ENCODE results near the gene RASSF8.

The RASSF8 gene

GRCh38 chr12:25993901-25994651 is 35.6 kb downstream of the RASSF8 start:
- no peak for DNase-seq (ENCODE audit: low read depth in 3 of 3)

GRCh38 chr12:25994901-25995625 is 36.6 kb downstream of the RASSF8 start:
- no peak for DNase-seq (ENCODE audit: low read depth in 3 of 3)

GRCh38 chr12:25995906-25996305 is 37.4 kb downstream of the RASSF8 start:
- DNase-seq (ENCODE audit: low read depth in 3 of 3) = no peak

GRCh38 chr12:25996677-25997076 is 38.2 kb downstream of the RASSF8 start:
- no peak for DNase-seq (ENCODE audit: low read depth in 3 of 3)

- no peak for DNase-seq (ENCODE audit: low read depth in 3 of 3)
These were observed 38.9 kb downstream of the RASSF8 start for GRCh38 chr12:25997201-25997963.

GRCh38 chr12:26000898-26001297 is 42.4 kb downstream of the RASSF8 start:
- no peak for DNase-seq (ENCODE audit: low read depth in 3 of 3)

GRCh38 chr12:26001530-26001929 is 43.0 kb downstream of the RASSF8 start:
- DNase-seq (ENCODE audit: low read depth in 3 of 3) = no peak

- DNase-seq (ENCODE audit: low read depth in 3 of 3) = no peak
These were observed 44.6 kb downstream of the RASSF8 start for GRCh38 chr12:26003065-26003464.

- no peak for DNase-seq (ENCODE audit: low read depth in 3 of 3)
These were observed 49.1 kb downstream of the RASSF8 start for GRCh38 chr12:26007566-26007965.

- DNase-seq (ENCODE audit: low read depth in 3 of 3) = no peak
These were observed 51.1 kb downstream of the RASSF8 start for GRCh38 chr12:26009593-26009992.

GRCh38 chr12:26010293-26010821 is 51.9 kb downstream of the RASSF8 start:
- no peak for DNase-seq (ENCODE audit: low read depth in 3 of 3)

GRCh38 chr12:26011099-26011498 is 52.6 kb downstream of the RASSF8 start:
- DNase-seq (ENCODE audit: low read depth in 3 of 3) = no peak

GRCh38 chr12:26014085-26014484 is 55.6 kb downstream of the RASSF8 start:
- DNase-seq (ENCODE audit: low read depth in 3 of 3) = no peak

GRCh38 chr12:26016516-26016915 is 58.0 kb downstream of the RASSF8 start:
- no peak for DNase-seq (ENCODE audit: low read depth in 3 of 3)

GRCh38 chr12:26017484-26018211 is 59.2 kb downstream of the RASSF8 start:
- DNase-seq (ENCODE audit: low read depth in 3 of 3) = no peak

- DNase-seq (ENCODE audit: low read depth in 3 of 3) = no peak
These were observed 60.4 kb downstream of the RASSF8 start for GRCh38 chr12:26018926-26019325.

GRCh38 chr12:26021534-26021933 is 63.1 kb downstream of the RASSF8 start:
- DNase-seq (ENCODE audit: low read depth in 3 of 3) = no peak

- no peak for DNase-seq (ENCODE audit: low read depth in 3 of 3)
These were observed 63.6 kb downstream of the RASSF8 start for GRCh38 chr12:26022043-26022442.

- no peak for DNase-seq (ENCODE audit: low read depth in 3 of 3)
These were observed 68.2 kb downstream of the RASSF8 start for GRCh38 chr12:26026713-26027112.

- no peak for DNase-seq (ENCODE audit: low read depth in 3 of 3)
These were observed 68.9 kb downstream of the RASSF8 start for GRCh38 chr12:26027401-26027800.

GRCh38 chr12:26028953-26029735 is 70.7 kb downstream of the RASSF8 start:
- no peak for DNase-seq (ENCODE audit: low read depth in 3 of 3)
